H7 (cell line): ENCODE data around the gene NPIPA5. TPM values are rescaled to one million over a fixed set of nuclear protein-coding genes. Genes with fewer than 3 reads are reported as not detected.
"Not testable (repeated sequence)": the region's sequence is repeated elsewhere in the genome, so short reads cannot be mapped to it uniquely, and the experiment has no call there.

Experiments used
- DNase-seq: peaks from one replicate; pipeline ENCODE4 v3.0.0; 2012
- H3K27me3 ChIP-seq: 2 replicates; pipeline ENCODE4 v1.6.0; 2011; ENCODE audit warnings: mild to moderate bottlenecking, low read length; ENCODE audit not compliant: control insufficient read depth, insufficient read depth
- H3K36me3 ChIP-seq: replicated peaks from 2 replicates; pipeline ENCODE4 v1.5.1; 2011; ENCODE audit warnings: low read length; ENCODE audit not compliant: control insufficient read depth, insufficient read depth
- H3K4me3 ChIP-seq: 2 replicates; pipeline ENCODE4 v1.5.1; 2011; ENCODE audit warnings: low read depth, mild to moderate bottlenecking, control low read depth, low read length, moderate library complexity; ENCODE audit not compliant: insufficient read depth
- total RNA-seq: library from RNA; depleted of rRNA; stranded (reverse); fragments of >200 nt; shearing (Covaris generic); gene quantifications from 2 replicates; pipeline ENCODE4 v1.2.3, GENCODE V29; 2014

Gene NPIPA5
- total RNA-seq, 1 experiment from 2014 or later: 2.3 TPM

GRCh38 chr16:15400314-15400713, 22.2 kb upstream of the NPIPA5 start:
- not testable (repeated sequence) for H3K27me3 ChIP-seq, H3K4me3 ChIP-seq, DNase-seq, H3K36me3 ChIP-seq

GRCh38 chr16:15399317-15399716, 21.2 kb upstream of the NPIPA5 start:
- DNase-seq: no peak
- H3K27me3 ChIP-seq: peaks cover 3% of the 10 kb centered on the region; the same call in 1 of the 2 replicates
- H3K4me3 ChIP-seq: no peak overlapping the region
- H3K36me3 ChIP-seq: no peaks in the 10 kb centered on the region

- DNase-seq: no peak
- no peaks in the 10 kb centered on the region for H3K36me3 ChIP-seq
- peaks cover 3% of the 10 kb centered on the region; the same call in 1 of the 2 replicates for H3K27me3 ChIP-seq
- no peak overlapping the region for H3K4me3 ChIP-seq
Observed at GRCh38 chr16:15398618-15399316, 20.7 kb upstream of the NPIPA5 start.

GRCh38 chr16:15396948-15397594, 19.0 kb upstream of the NPIPA5 start:
- Histone ChIP-seq H3K36me3 (no peaks in the 10 kb centered on the region), H3K27me3 (peaks cover 3% of the 10 kb centered on the region; the same call in 1 of the 2 replicates), H3K4me3 (no peak overlapping the region)
- DNase-seq: no peak

GRCh38 chr16:15396509-15396829, 18.4 kb upstream of the NPIPA5 start:
- not testable (repeated sequence) for DNase-seq, H3K27me3 ChIP-seq, H3K36me3 ChIP-seq
- H3K4me3 ChIP-seq: peak overlapping the region; percentile 58; the same call in 1 of the 2 replicates

GRCh38 chr16:15395631-15396508, 17.8 kb upstream of the NPIPA5 start, which contains the start of gene MPV17L:
Gene MPV17L (plus strand): TSS chr16:15395754. CDS start chr16:15395898, 144 bp downstream.
- peak within 1 kb of the TSS; percentile 58 for H3K4me3 ChIP-seq
- not testable (repeated sequence) for H3K36me3 ChIP-seq, H3K27me3 ChIP-seq
- peak; percentile 84 for DNase-seq

GRCh38 chr16:15393025-15393424, 14.9 kb upstream of the NPIPA5 start:
- not testable (repeated sequence) for H3K4me3 ChIP-seq

GRCh38 chr16:15389916-15390315, 11.8 kb upstream of the NPIPA5 start:
- H3K36me3 ChIP-seq, H3K4me3 ChIP-seq, H3K27me3 ChIP-seq, DNase-seq: not testable (repeated sequence)

More at GRCh38 chr16:15393025-15393424, 14.9 kb upstream of the NPIPA5 start:
- not testable (repeated sequence) for DNase-seq, H3K36me3 ChIP-seq, H3K27me3 ChIP-seq

GRCh38 chr16:15388060-15388459, 10.0 kb upstream of the NPIPA5 start:
- not testable (repeated sequence) for H3K36me3 ChIP-seq, DNase-seq, H3K27me3 ChIP-seq

GRCh38 chr16:15382810-15383209, 4.7 kb upstream of the NPIPA5 start:
- H3K4me3 ChIP-seq, H3K36me3 ChIP-seq, H3K27me3 ChIP-seq, DNase-seq: not testable (repeated sequence)

More at GRCh38 chr16:15388060-15388459, 10.0 kb upstream of the NPIPA5 start:
- H3K4me3 ChIP-seq: not testable (repeated sequence)

- DNase-seq, H3K4me3 ChIP-seq, H3K27me3 ChIP-seq, H3K36me3 ChIP-seq: not testable (repeated sequence)
Observed at GRCh38 chr16:15357495-15357894, 20.6 kb downstream of the NPIPA5 start.

GRCh38 chr16:15354846-15355245, 23.2 kb downstream of the NPIPA5 start:
- not testable (repeated sequence) for H3K36me3 ChIP-seq, H3K4me3 ChIP-seq, H3K27me3 ChIP-seq, DNase-seq

- H3K36me3 ChIP-seq, H3K4me3 ChIP-seq, DNase-seq, H3K27me3 ChIP-seq: not testable (repeated sequence)
Observed at GRCh38 chr16:15352852-15353251, 25.2 kb downstream of the NPIPA5 start.

- H3K36me3 ChIP-seq, H3K4me3 ChIP-seq, DNase-seq, H3K27me3 ChIP-seq: not testable (repeated sequence)
Observed at GRCh38 chr16:15351745-15352144, 26.3 kb downstream of the NPIPA5 start.
